Nephron progenitor cell (in vitro differentiated cells): Measurements from ENCODE around the gene EXTL1.

Experiments
- DNase-seq: peaks from one replicate; pipeline ENCODE4 v3.0.0; 2021
- H3K27ac Mint-ChIP-seq: 2 replicates; pipeline ENCODE4 v1.8.0; 2021; ENCODE audit warnings: mild to moderate bottlenecking, moderate library complexity, mixed read lengths
- H3K27me3 Mint-ChIP-seq: 2 replicates; pipeline ENCODE4 v1.8.0; 2021; ENCODE audit warnings: mild to moderate bottlenecking, low read depth, mixed read lengths; ENCODE audit not compliant: poor library complexity
- H3K36me3 Mint-ChIP-seq: 2 replicates; pipeline ENCODE4 v1.8.0; 2021; ENCODE audit warnings: low read depth, mixed read lengths
- H3K4me1 Mint-ChIP-seq: 2 replicates; pipeline ENCODE4 v1.8.0; 2021; ENCODE audit warnings: mixed read lengths
- H3K4me3 Mint-ChIP-seq: 2 replicates; pipeline ENCODE4 v1.8.0; 2021; ENCODE audit warnings: mild to moderate bottlenecking, moderate library complexity, mixed read lengths
- H3K9me3 Mint-ChIP-seq: 2 replicates; pipeline ENCODE4 v1.8.0; 2021; ENCODE audit warnings: mild to moderate bottlenecking, moderate library complexity, mixed read lengths
- CTCF ChIP-seq: fragments of 200-600 bp; sonication (generic); IDR thresholded peaks from 2 replicates; pipeline ENCODE4 v1.5.0; 2021; ENCODE audit warnings: antibody characterized with exemption

EXTL1 gene

GRCh38 chr1:26029864-26030481 lies 8.4 kb downstream of the EXTL1 start:
- Mint-ChIP-seq H3K36me3 (no peaks in the 10 kb centered on the region), H3K27ac (no peak overlapping the region), H3K4me3 (no peak overlapping the region), H3K4me1 (peaks cover 36% of the 10 kb centered on the region), H3K9me3 (no peaks in the 10 kb centered on the region), H3K27me3 (no peaks in the 10 kb centered on the region)
- TF ChIP-seq CTCF = no peak
- DNase-seq = no peak

GRCh38 chr1:26031196-26031595 lies 9.6 kb downstream of the EXTL1 start:
- TF ChIP-seq CTCF = no peak
- Mint-ChIP-seq H3K4me1 (peaks cover 41% of the 10 kb centered on the region), H3K27ac (peak overlapping the region; percentile 10), H3K4me3 (no peak overlapping the region), H3K36me3 (no peaks in the 10 kb centered on the region), H3K9me3 (no peaks in the 10 kb centered on the region), H3K27me3 (no peaks in the 10 kb centered on the region)
- DNase-seq = no peak

GRCh38 chr1:26031611-26032220 lies 10.1 kb downstream of the EXTL1 start:
- Mint-ChIP-seq H3K9me3 (no peaks in the 10 kb centered on the region), H3K4me1 (peaks cover 46% of the 10 kb centered on the region), H3K27ac (no peak overlapping the region), H3K4me3 (no peak overlapping the region), H3K36me3 (no peaks in the 10 kb centered on the region), H3K27me3 (no peaks in the 10 kb centered on the region)
- TF ChIP-seq CTCF = no peak
- no peak for DNase-seq

- peaks cover 36% of the 10 kb centered on the region for H3K4me1 Mint-ChIP-seq
- no peak for TF ChIP-seq CTCF
- no peak for DNase-seq
- H3K4me3 Mint-ChIP-seq = no peak overlapping the region
- H3K27me3 Mint-ChIP-seq = peaks cover 5% of the 10 kb centered on the region
- no peaks in the 10 kb centered on the region for H3K9me3 Mint-ChIP-seq
- no peaks in the 10 kb centered on the region for H3K36me3 Mint-ChIP-seq
- H3K27ac Mint-ChIP-seq = no peak overlapping the region
These were observed 11.2 kb downstream of the EXTL1 start for GRCh38 chr1:26032656-26033357.

GRCh38 chr1:26034504-26035202 lies 13.1 kb downstream of the EXTL1 start:
- DNase-seq = no peak
- Mint-ChIP-seq H3K9me3 (no peaks in the 10 kb centered on the region), H3K36me3 (no peaks in the 10 kb centered on the region), H3K27ac (no peak overlapping the region), H3K4me1 (peaks cover 38% of the 10 kb centered on the region), H3K4me3 (peak overlapping the region; percentile 93), H3K27me3 (peaks cover 13% of the 10 kb centered on the region)
- TF ChIP-seq CTCF = no peak
